Heart left ventricle (tissue), 13 donors: ENCODE data around the gene TCEANC2.

ENCODE experiments used
- POLR2A ChIP-seq, 2 donors: fragments of 450-650 bp; IDR thresholded peaks; one replicate each; pipeline ENCODE4 v1.6.1; 2017; ENCODE audit warnings: antibody characterized with exemption in 2 of 2, mild to moderate bottlenecking in 2 of 2, moderate library complexity in 2 of 2
- TF ChIP-seq, protein P1 (sequence below), 12 donors: fragments of 200-600 bp; sonication (generic) in 4 of 12; IDR thresholded peaks; one replicate each; pipeline versions ENCODE4 v1.5.0 to v1.8.0; 2018 to 2022; ENCODE audit warnings: antibody characterized with exemption in 12 of 12, mild to moderate bottlenecking in 5 of 12
- donor health status: ischemic (EF 13 %, LVEDD 7.1; RV severe dilation, severe dysfunction).
- donor health status: DM: no; HTN: yes; CAD: no.
- donor health status: DM: no; HTN: no; CAD: no.
- donor health status: ischemic (EF 25% LVEDD 6.9; RV normal size, moderate dysfunction).
- donor health status: ischemic (EF 25% LVEDD 5.7; RV mildly dilated, moderate dysfunction).
- donor health status: ischemic (EF 35%, LVEDD 5.7; RV mildly dilated, moderate dysfunction).
- donor health status: nonischemic (EF 11% LVEDD 7.7; RV severe dilation, severe dysfunction).
- donor health status: DM: yes; HTN: yes; CAD: no.
- donor health status: PGD.
- donor health status: ischemic (EF 29% LVEDD 5.4; RV normal size, mild dysfunction).
- donor health status: nonischemic (EF 23%, LVEDD 6.1; RV moderate dilation, normal function).

GRCh38 chr1:54091666-54092065 is 38.3 kb downstream of the TCEANC2 start:
- TF ChIP-seq, protein P1, sequence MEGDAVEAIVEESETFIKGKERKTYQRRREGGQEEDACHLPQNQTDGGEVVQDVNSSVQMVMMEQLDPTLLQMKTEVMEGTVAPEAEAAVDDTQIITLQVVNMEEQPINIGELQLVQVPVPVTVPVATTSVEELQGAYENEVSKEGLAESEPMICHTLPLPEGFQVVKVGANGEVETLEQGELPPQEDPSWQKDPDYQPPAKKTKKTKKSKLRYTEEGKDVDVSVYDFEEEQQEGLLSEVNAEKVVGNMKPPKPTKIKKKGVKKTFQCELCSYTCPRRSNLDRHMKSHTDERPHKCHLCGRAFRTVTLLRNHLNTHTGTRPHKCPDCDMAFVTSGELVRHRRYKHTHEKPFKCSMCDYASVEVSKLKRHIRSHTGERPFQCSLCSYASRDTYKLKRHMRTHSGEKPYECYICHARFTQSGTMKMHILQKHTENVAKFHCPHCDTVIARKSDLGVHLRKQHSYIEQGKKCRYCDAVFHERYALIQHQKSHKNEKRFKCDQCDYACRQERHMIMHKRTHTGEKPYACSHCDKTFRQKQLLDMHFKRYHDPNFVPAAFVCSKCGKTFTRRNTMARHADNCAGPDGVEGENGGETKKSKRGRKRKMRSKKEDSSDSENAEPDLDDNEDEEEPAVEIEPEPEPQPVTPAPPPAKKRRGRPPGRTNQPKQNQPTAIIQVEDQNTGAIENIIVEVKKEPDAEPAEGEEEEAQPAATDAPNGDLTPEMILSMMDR (IDR thresholded peaks at IDR 0.05), result no peak
- no peak for TF ChIP-seq POLR2A (IDR thresholded peaks at IDR 0.05)
